Thyroid gland (tissue), 4 donors: ENCODE measurements around the gene MORN1.

Experiments
- CTCF ChIP-seq, 6 experiments: fragments of 200-600 bp in 3 of 6; fragments of 450-650 bp in 3 of 6; sonication (generic) in 3 of 6; IDR thresholded peaks; one replicate each; pipeline ENCODE4 v1.5.1; 2016 to 2019; ENCODE audit warnings: antibody characterized with exemption in 6 of 6, mild to moderate bottlenecking in 2 of 6, inconsistent platforms in 1 of 6, moderate library complexity in 1 of 6
- POLR2A ChIP-seq, 2 donors: fragments of 450-650 bp; IDR thresholded peaks; one replicate each; pipeline ENCODE4 v1.6.1; 2017; ENCODE audit warnings: antibody characterized with exemption in 2 of 2, mild to moderate bottlenecking in 2 of 2, moderate library complexity in 1 of 2

GRCh38 chr1:2279210-2279639 is 112.1 kb downstream of the MORN1 start:
- TF ChIP-seq CTCF (IDR thresholded peaks at IDR 0.05), result no peak
- TF ChIP-seq POLR2A (IDR thresholded peaks at IDR 0.05), result no peak
